Gastroesophageal sphincter (tissue), 2 donors: ENCODE measurements around the gene CYS1.

Experiments used
- POLR2A ChIP-seq, 2 donors: fragments of 450-650 bp; IDR thresholded peaks; one replicate each; pipeline ENCODE4 v1.6.1; 2017; ENCODE audit warnings: antibody characterized with exemption in 2 of 2, mild to moderate bottlenecking in 2 of 2, moderate library complexity in 1 of 2
- POLR2AphosphoS5 ChIP-seq: sonication (generic); formaldehyde crosslinking; IDR thresholded peaks from one replicate; pipeline ENCODE4 v1.6.1; 2017; ENCODE audit warnings: antibody characterized with exemption

GRCh38 chr2:10022041-10022421 is 58.2 kb downstream of the CYS1 start:
- no peak for TF ChIP-seq POLR2A (IDR thresholded peaks at IDR 0.05)
- no peak for TF ChIP-seq POLR2AphosphoS5
